K562 (cell line): ENCODE measurements around the gene HSD3B7. TPM values are rescaled to one million over a fixed set of nuclear protein-coding genes. Genes with fewer than 3 reads are reported as not detected.

Experiments used
- BRF1 ChIP-seq: IDR thresholded peaks from 3 replicates; pipeline ENCODE4 v1.6.1; 2011; ENCODE audit warnings: borderline replicate concordance, mild to moderate bottlenecking; ENCODE audit not compliant: insufficient read length; ENCODE audit errors: extremely low read depth
- CHD1 ChIP-seq: fragments of 200-600 bp; sonication (generic); IDR thresholded peaks from one replicate; pipeline ENCODE4 v1.6.1; 2012; ENCODE audit warnings: mild to moderate bottlenecking, moderate library complexity, low read length, inconsistent platforms
- EZH2 ChIP-seq: IDR thresholded peaks from 2 replicates; pipeline ENCODE4 v1.6.1; 2012; ENCODE audit warnings: low read depth, mild to moderate bottlenecking, inconsistent platforms, low read length, borderline replicate concordance
- KLF6 ChIP-seq: fragments of 250-450 bp; sonication (Bioruptor Pico); IDR thresholded peaks from 2 replicates; pipeline ENCODE4 v1.4.0; 2020; ENCODE audit warnings: mild to moderate bottlenecking, moderate library complexity, borderline replicate concordance
- TFAM ChIP-seq: fragments of 250-450 bp; sonication (Bioruptor Pico); conservative IDR thresholded peaks from 2 replicates; pipeline ENCODE4 v1.5.0; 2021; ENCODE audit warnings: mild to moderate bottlenecking, moderate library complexity
- YBX1 ChIP-seq: fragments of 450-650 bp; IDR thresholded peaks from 2 replicates; pipeline ENCODE4 v1.7.1; 2016; ENCODE audit warnings: mild to moderate bottlenecking
- ZBTB7A ChIP-seq: IDR thresholded peaks from 2 replicates; pipeline ENCODE4 v1.6.1; 2011; ENCODE audit warnings: low read depth, mild to moderate bottlenecking, low read length, moderate library complexity, borderline replicate concordance; ENCODE audit not compliant: control insufficient read depth
- ZNF445 ChIP-seq: fragments of 250-450 bp; sonication (Bioruptor Pico); IDR thresholded peaks from 2 replicates; pipeline ENCODE4 v1.4.0; 2020; ENCODE audit warnings: low read depth, mild to moderate bottlenecking, moderate library complexity
- ZNF764 ChIP-seq: fragments of 250-450 bp; sonication (Bioruptor Pico); IDR thresholded peaks from 2 replicates; pipeline ENCODE4 v1.4.0; 2020; ENCODE audit warnings: low read depth, mild to moderate bottlenecking, moderate library complexity
- polyA plus RNA-seq, 8 experiments: library from polyadenylated mRNA; depleted of rRNA in 4 of 8; stranded (reverse) in 5 of 8; unstranded in 3 of 8; fragments of >200 nt; fragmentation: Nextera tagmentation in 2 of 8; fragmentation: Illumina TruSeq in 1 of 8; extraction: Ambion mirVana in 2 of 8; extraction: Trizol in 1 of 8; gene quantifications; 2 replicates each; pipeline versions ENCODE4 v1.2.1 to v1.2.3, GENCODE V29; 2011 to 2014; ENCODE audit warnings: inconsistent platforms in 1 of 8, missing spikeins in 1 of 8
- total RNA-seq, 7 experiments: library from RNA; depleted of rRNA in 6 of 7; stranded (reverse); fragments of >200 nt in 6 of 7; fragmentation: Illumina TruSeq in 2 of 7; extraction: Trizol in 2 of 7; gene quantifications; 2 replicates each; pipeline versions ENCODE4 v1.2.1 to v1.2.3, GENCODE V29; 2011 to 2021; ENCODE audit warnings: low replicate concordance in 1 of 7
- TF ChIP-seq, protein P1 (sequence below): fragments of 450-650 bp; formaldehyde crosslinking; IDR thresholded peaks from 2 replicates; pipeline ENCODE4 v1.4.0; 2020; ENCODE audit warnings: mild to moderate bottlenecking, moderate library complexity
- TF ChIP-seq, protein P2 (sequence below): sonication (generic); formaldehyde crosslinking; IDR thresholded peaks from 2 replicates; pipeline ENCODE4 v1.5.0; 2020; ENCODE audit warnings: missing genetic modification reagents
- TF ChIP-seq, protein P3 (sequence below), 2 experiments: fragments of 450-650 bp; formaldehyde crosslinking in 1 of 2; IDR thresholded peaks; 2 replicates each; pipeline versions ENCODE4 v1.4.0 to v1.6.1; 2014 to 2020; ENCODE audit warnings: mild to moderate bottlenecking in 2 of 2, borderline replicate concordance in 1 of 2, low read depth in 1 of 2

The HSD3B7 gene
- total and polyA plus RNA-seq, 9 of the 15 experiments (the other 6 are each of a cell fraction or from before 2014, with no cell fraction given) = 5.4 to 49.1 (median 23.0) TPM

DNA sequence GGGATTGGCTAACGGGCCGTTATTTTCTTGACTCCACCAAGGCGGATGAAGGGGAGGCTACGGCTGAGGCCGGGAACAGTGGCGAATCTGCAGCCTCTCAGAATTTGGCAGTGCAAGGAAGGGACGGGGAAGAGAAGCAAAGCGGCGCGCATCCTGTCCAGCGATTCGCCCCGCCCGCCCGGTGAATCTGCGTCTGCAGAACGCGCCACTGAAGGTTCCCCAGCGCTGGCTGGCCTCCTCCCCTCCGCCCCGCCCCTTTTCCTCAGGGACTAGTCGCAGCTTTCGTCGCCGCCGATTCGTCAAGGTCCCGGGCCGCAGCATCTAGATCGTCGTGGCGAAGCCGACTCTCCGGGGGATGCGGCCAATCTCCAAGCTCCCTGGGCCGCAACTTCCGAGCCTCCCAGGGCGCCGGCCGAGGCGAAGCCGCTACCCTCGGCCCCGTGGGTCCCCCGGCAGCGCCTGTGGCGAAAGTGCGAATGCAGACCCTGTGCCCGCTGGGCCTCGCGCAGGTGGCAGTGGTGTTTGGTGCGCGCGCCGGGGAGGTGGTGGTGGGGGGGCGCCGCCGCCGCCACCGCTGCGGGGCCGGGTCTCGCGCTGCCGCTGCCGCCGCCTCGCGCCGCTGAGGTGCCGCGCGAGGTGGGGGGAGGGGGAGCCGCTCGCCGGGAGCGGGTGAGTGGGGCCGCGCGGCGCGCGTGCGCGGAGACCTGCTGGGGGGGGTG is 27.4 kb upstream of the HSD3B7 start, which contains the start of gene SETD1A (continued):
- TF ChIP-seq CHD1 (no peak), YBX1 (no peak), ZBTB7A (no peak), KLF6 (no peak), TFAM (CRISPR knock-in tag) (no peak), EZH2 (no peak), BRF1 (no peak), ZNF764 (CRISPR knock-in tag) (no peak), ZNF445 (CRISPR knock-in tag) (no peak)
- TF ChIP-seq, protein P1, sequence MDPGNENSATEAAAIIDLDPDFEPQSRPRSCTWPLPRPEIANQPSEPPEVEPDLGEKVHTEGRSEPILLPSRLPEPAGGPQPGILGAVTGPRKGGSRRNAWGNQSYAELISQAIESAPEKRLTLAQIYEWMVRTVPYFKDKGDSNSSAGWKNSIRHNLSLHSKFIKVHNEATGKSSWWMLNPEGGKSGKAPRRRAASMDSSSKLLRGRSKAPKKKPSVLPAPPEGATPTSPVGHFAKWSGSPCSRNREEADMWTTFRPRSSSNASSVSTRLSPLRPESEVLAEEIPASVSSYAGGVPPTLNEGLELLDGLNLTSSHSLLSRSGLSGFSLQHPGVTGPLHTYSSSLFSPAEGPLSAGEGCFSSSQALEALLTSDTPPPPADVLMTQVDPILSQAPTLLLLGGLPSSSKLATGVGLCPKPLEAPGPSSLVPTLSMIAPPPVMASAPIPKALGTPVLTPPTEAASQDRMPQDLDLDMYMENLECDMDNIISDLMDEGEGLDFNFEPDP (CRISPR knock-in tag) = 0 out of 2 replicates have a peak, but pooled peaks have one; percentile 13
- TF ChIP-seq, protein P2, sequence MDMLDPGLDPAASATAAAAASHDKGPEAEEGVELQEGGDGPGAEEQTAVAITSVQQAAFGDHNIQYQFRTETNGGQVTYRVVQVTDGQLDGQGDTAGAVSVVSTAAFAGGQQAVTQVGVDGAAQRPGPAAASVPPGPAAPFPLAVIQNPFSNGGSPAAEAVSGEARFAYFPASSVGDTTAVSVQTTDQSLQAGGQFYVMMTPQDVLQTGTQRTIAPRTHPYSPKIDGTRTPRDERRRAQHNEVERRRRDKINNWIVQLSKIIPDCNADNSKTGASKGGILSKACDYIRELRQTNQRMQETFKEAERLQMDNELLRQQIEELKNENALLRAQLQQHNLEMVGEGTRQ (CRISPR knock-in tag) = no peak
- TF ChIP-seq, protein P3, sequence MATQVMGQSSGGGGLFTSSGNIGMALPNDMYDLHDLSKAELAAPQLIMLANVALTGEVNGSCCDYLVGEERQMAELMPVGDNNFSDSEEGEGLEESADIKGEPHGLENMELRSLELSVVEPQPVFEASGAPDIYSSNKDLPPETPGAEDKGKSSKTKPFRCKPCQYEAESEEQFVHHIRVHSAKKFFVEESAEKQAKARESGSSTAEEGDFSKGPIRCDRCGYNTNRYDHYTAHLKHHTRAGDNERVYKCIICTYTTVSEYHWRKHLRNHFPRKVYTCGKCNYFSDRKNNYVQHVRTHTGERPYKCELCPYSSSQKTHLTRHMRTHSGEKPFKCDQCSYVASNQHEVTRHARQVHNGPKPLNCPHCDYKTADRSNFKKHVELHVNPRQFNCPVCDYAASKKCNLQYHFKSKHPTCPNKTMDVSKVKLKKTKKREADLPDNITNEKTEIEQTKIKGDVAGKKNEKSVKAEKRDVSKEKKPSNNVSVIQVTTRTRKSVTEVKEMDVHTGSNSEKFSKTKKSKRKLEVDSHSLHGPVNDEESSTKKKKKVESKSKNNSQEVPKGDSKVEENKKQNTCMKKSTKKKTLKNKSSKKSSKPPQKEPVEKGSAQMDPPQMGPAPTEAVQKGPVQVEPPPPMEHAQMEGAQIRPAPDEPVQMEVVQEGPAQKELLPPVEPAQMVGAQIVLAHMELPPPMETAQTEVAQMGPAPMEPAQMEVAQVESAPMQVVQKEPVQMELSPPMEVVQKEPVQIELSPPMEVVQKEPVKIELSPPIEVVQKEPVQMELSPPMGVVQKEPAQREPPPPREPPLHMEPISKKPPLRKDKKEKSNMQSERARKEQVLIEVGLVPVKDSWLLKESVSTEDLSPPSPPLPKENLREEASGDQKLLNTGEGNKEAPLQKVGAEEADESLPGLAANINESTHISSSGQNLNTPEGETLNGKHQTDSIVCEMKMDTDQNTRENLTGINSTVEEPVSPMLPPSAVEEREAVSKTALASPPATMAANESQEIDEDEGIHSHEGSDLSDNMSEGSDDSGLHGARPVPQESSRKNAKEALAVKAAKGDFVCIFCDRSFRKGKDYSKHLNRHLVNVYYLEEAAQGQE (IDR thresholded peaks at IDR 0.05; ENCODE audit: borderline replicate concordance) = no peak
- TF ChIP-seq, protein P3 (CRISPR knock-in tag; IDR thresholded peaks at IDR 0.05; ENCODE audit: low read depth) = peak; percentile 72
